Astrocyte (in vitro differentiated cells and primary cell): Measurements from ENCODE around the gene COL27A1. TPM values are rescaled to one million over a fixed set of nuclear protein-coding genes. Genes with fewer than 3 reads are reported as not detected.

Source experiments
- DNase-seq: peaks from one replicate; pipeline ENCODE4 v3.0.0-alpha.2; 2010; ENCODE audit warnings: low read depth
- FAIRE-seq: peaks from 2 replicates; lab custom pipeline; 2011; peaks lifted over from hg19 to GRCh38; lab: Jason Lieb, UNC
- H2AFZ ChIP-seq: 2 replicates; pipeline ENCODE4 v1.6.0; 2012; ENCODE audit warnings: low read depth, low read length, inconsistent platforms
- H3K27ac ChIP-seq: 2 replicates; pipeline ENCODE4 v1.5.1; 2011; ENCODE audit warnings: low read depth, low read length, inconsistent platforms
- H3K27me3 ChIP-seq: 2 replicates; pipeline ENCODE4 v1.6.0; 2011; ENCODE audit warnings: low read length, inconsistent platforms; ENCODE audit not compliant: insufficient read depth
- H3K36me3 ChIP-seq: 2 replicates; pipeline ENCODE4 v1.5.1; 2011; ENCODE audit warnings: low read length, inconsistent platforms; ENCODE audit not compliant: insufficient read depth
- H3K4me1 ChIP-seq: 2 replicates; pipeline ENCODE4 v1.5.1; 2011; ENCODE audit warnings: low read length, inconsistent platforms; ENCODE audit not compliant: insufficient read depth
- H3K4me2 ChIP-seq: 2 replicates; pipeline ENCODE4 v1.6.0; 2012; ENCODE audit warnings: low read length, inconsistent platforms
- H3K4me3 ChIP-seq: 2 replicates; pipeline ENCODE4 v1.5.1; 2011; ENCODE audit warnings: low read depth, mild to moderate bottlenecking, low read length, inconsistent platforms; ENCODE audit not compliant: insufficient read depth
- H3K79me2 ChIP-seq: 2 replicates; pipeline ENCODE4 v1.6.0; 2012; ENCODE audit warnings: mild to moderate bottlenecking, low read length, inconsistent platforms; ENCODE audit not compliant: insufficient read depth
- H3K9ac ChIP-seq: 2 replicates; pipeline ENCODE4 v1.6.0; 2012; ENCODE audit warnings: mild to moderate bottlenecking, low read length, inconsistent platforms
- H3K9me3 ChIP-seq: 2 replicates; pipeline ENCODE4 v1.5.1; 2012; ENCODE audit warnings: low read depth, mild to moderate bottlenecking, low read length, inconsistent platforms; ENCODE audit not compliant: insufficient read depth
- H4K20me1 ChIP-seq: 2 replicates; pipeline ENCODE4 v1.6.0; 2012; ENCODE audit warnings: low read length, inconsistent platforms; ENCODE audit not compliant: insufficient read depth
- H3K27ac Mint-ChIP-seq: one replicate; pipeline ENCODE4 v1.8.0; 2021; ENCODE audit warnings: mild to moderate bottlenecking, mixed read lengths; ENCODE audit not compliant: unreplicated experiment
- H3K27me3 Mint-ChIP-seq: one replicate; pipeline ENCODE4 v1.8.0; 2021; ENCODE audit warnings: low read depth, mixed read lengths; ENCODE audit not compliant: unreplicated experiment
- H3K36me3 Mint-ChIP-seq: one replicate; pipeline ENCODE4 v1.8.0; 2021; ENCODE audit warnings: low read depth, mixed read lengths; ENCODE audit not compliant: unreplicated experiment
- H3K4me1 Mint-ChIP-seq: one replicate; pipeline ENCODE4 v1.8.0; 2021; ENCODE audit warnings: low read depth, mixed read lengths; ENCODE audit not compliant: unreplicated experiment
- H3K4me3 Mint-ChIP-seq: one replicate; pipeline ENCODE4 v1.8.0; 2021; ENCODE audit warnings: mild to moderate bottlenecking, moderate library complexity, mixed read lengths; ENCODE audit not compliant: unreplicated experiment
- H3K9me3 Mint-ChIP-seq: one replicate; pipeline ENCODE4 v1.8.0; 2021; ENCODE audit warnings: mild to moderate bottlenecking, mixed read lengths; ENCODE audit not compliant: unreplicated experiment
- EZH2 ChIP-seq: IDR thresholded peaks from 2 replicates; pipeline ENCODE4 v1.6.1; 2012; ENCODE audit warnings: mild to moderate bottlenecking, low read length, inconsistent platforms; ENCODE audit not compliant: insufficient read depth
- total RNA-seq: library from RNA; stranded (reverse); gene quantifications from 2 replicates; pipeline ENCODE4 v1.2.1, GENCODE V29; 2021
- TF ChIP-seq, protein P1 (sequence below): IDR thresholded peaks from 2 replicates; pipeline ENCODE4 v1.5.1; 2011; ENCODE audit warnings: low read depth, mild to moderate bottlenecking, inconsistent platforms, low read length, moderate library complexity; ENCODE audit not compliant: insufficient read depth

The COL27A1 gene
- total RNA-seq, 1 donor from 2014 or later: 31.2 TPM

DNA sequence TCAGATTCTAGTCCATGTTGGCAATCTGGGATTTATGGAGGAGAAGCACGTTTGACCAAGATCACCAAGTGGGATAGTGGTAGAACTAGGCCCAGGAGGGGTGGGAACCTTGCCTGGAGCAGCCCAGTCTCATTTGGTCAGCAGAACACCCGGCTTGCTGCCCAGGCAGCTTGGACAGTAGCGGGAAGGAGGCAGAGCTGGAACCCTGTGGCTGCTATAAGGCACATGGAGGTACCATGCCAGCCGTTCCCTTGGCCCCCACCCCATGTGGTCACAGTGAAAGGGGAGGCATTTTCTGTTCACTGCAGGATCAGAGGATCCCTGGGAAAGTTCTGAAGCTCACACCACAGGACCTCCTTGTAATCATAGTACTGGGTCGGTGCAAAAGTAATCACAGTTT is 92.2 kb downstream of the COL27A1 start:
- Histone ChIP-seq H3K4me1 (peaks cover 9% of the 10 kb centered on the region), H3K27me3 (no peaks in the 10 kb centered on the region), H4K20me1 (no peaks in the 10 kb centered on the region), H3K9ac (no peak overlapping the region), H3K79me2 (no peaks in the 10 kb centered on the region), H2AFZ (no peak overlapping the region), H3K9me3 (no peaks in the 10 kb centered on the region), H3K27ac (no peak overlapping the region), H3K4me2 (no peak overlapping the region), H3K4me3 (no peak overlapping the region), H3K36me3 (no peaks in the 10 kb centered on the region)
- TF ChIP-seq, protein P1, sequence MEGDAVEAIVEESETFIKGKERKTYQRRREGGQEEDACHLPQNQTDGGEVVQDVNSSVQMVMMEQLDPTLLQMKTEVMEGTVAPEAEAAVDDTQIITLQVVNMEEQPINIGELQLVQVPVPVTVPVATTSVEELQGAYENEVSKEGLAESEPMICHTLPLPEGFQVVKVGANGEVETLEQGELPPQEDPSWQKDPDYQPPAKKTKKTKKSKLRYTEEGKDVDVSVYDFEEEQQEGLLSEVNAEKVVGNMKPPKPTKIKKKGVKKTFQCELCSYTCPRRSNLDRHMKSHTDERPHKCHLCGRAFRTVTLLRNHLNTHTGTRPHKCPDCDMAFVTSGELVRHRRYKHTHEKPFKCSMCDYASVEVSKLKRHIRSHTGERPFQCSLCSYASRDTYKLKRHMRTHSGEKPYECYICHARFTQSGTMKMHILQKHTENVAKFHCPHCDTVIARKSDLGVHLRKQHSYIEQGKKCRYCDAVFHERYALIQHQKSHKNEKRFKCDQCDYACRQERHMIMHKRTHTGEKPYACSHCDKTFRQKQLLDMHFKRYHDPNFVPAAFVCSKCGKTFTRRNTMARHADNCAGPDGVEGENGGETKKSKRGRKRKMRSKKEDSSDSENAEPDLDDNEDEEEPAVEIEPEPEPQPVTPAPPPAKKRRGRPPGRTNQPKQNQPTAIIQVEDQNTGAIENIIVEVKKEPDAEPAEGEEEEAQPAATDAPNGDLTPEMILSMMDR: no peak
- no peak for TF ChIP-seq EZH2
- DNase-seq (no peak), FAIRE-seq (no peak)
- Mint-ChIP-seq H3K4me1 (no peaks in the 10 kb centered on the region), H3K4me3 (no peak overlapping the region), H3K27ac (no peak overlapping the region), H3K36me3 (peaks cover 12% of the 10 kb centered on the region), H3K27me3 (peaks cover 4% of the 10 kb centered on the region), H3K9me3 (no peaks in the 10 kb centered on the region)

GRCh38 chr9:114248299-114248707 is 93.0 kb downstream of the COL27A1 start:
- DNase-seq: no peak
- no peak overlapping the region for H3K4me3 Mint-ChIP-seq
- no peak for FAIRE-seq
- Histone ChIP-seq H3K4me3 (no peak overlapping the region), H3K4me2 (no peak overlapping the region), H3K27ac (no peak overlapping the region), H3K4me1 (peaks cover 9% of the 10 kb centered on the region), H4K20me1 (no peaks in the 10 kb centered on the region), H3K79me2 (no peaks in the 10 kb centered on the region), H2AFZ (no peak overlapping the region), H3K9ac (no peak overlapping the region), H3K9me3 (no peaks in the 10 kb centered on the region), H3K27me3 (no peaks in the 10 kb centered on the region), H3K36me3 (no peaks in the 10 kb centered on the region)
- TF ChIP-seq, protein P1: no peak
- no peak for TF ChIP-seq EZH2
- no peaks in the 10 kb centered on the region for H3K9me3 Mint-ChIP-seq
- H3K36me3 Mint-ChIP-seq: peaks cover 10% of the 10 kb centered on the region
- no peak overlapping the region for H3K27ac Mint-ChIP-seq
- H3K4me1 Mint-ChIP-seq: no peaks in the 10 kb centered on the region
- H3K27me3 Mint-ChIP-seq: peaks cover 4% of the 10 kb centered on the region

DNA sequence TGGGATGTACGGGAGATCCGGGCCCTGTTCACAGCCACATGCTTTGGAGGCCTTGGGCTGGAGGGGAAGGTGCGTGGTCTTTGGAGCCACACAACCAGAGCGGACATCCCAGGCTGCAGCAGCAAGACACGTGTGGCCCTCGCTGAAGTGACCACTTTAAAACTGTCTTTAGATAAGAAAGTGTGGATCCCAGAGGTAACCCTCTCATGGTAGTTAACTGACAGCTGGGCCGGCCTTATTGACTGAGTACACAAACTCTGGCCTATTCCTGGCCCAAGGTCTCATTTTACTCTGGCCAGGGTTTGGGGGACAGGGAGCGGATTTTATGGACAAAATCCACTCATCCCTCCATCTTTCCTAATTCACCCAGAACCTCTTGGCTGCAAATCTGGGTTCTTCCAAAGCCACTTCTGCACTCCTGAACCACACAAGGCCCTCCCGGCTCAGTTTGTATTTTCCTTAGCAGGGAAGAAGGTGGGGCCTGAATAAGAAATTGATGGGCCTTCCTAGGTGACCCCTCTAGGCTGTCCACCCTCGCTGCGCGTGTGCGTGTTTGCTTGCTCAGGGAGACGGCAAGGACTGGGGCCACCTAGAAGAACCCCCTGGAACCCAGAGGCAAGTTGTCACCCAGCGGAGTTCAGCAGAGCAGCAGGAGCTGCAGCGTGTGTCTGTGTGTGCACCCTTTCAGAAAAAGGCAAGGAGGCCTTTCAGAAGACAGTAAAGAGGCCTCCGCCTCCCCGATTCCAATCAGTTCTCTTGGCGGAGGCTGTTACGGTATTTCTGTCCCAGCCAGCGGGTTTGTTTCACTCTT is 94.3 kb downstream of the COL27A1 start:
- no peaks in the 10 kb centered on the region for H3K9me3 Mint-ChIP-seq
- no peak overlapping the region for H3K27ac ChIP-seq
- TF ChIP-seq, protein P1: no peak
- TF ChIP-seq EZH2: no peak
- no peaks in the 10 kb centered on the region for H4K20me1 ChIP-seq
- peak overlapping the region; percentile 27 for H2AFZ ChIP-seq
- H3K36me3 ChIP-seq: no peaks in the 10 kb centered on the region
- peak overlapping the region; percentile 56 for H3K4me2 ChIP-seq
- H3K27me3 ChIP-seq: no peaks in the 10 kb centered on the region
- no peak overlapping the region for H3K27ac Mint-ChIP-seq
- DNase-seq (no peak), FAIRE-seq (no peak)
- no peaks in the 10 kb centered on the region for H3K4me1 Mint-ChIP-seq
- H3K4me3 ChIP-seq: no peak overlapping the region
- peaks cover 9% of the 10 kb centered on the region for H3K4me1 ChIP-seq
- H3K27me3 Mint-ChIP-seq: peaks cover 6% of the 10 kb centered on the region
- H3K9ac ChIP-seq: peak overlapping the region; percentile 27
- no peaks in the 10 kb centered on the region for H3K9me3 ChIP-seq
- H3K36me3 Mint-ChIP-seq: peaks cover 10% of the 10 kb centered on the region
- no peaks in the 10 kb centered on the region for H3K79me2 ChIP-seq
- no peak overlapping the region for H3K4me3 Mint-ChIP-seq
